Kidney (tissue), 14 donors: ENCODE data around the gene CCDC85B. TPM values are rescaled to one million over a fixed set of nuclear protein-coding genes. Genes with fewer than 3 reads are reported as not detected.
A peak's percentile ranks its signal among the peaks of the same experiment; 100 is the strongest.
"Not testable (repeated sequence)": the region's sequence is repeated elsewhere in the genome, so short reads cannot be mapped to it uniquely, and the experiment has no call there.

ENCODE experiments used
- DNase-seq, 5 donors: peaks; one replicate each; pipeline ENCODE4 v3.0.0-alpha.2; 2013 to 2020
- FAIRE-seq: peaks from 2 replicates; lab custom pipeline; 2012; peaks lifted over from hg19 to GRCh38; lab: Jason Lieb, UNC
- H3K27ac ChIP-seq, 2 donors: one replicate each; pipeline ENCODE4 v1.7.0; 2013; ENCODE audit warnings: low read depth in 2 of 2, low read length in 2 of 2, inconsistent platforms in 1 of 2
- H3K27me3 ChIP-seq: one replicate; pipeline ENCODE4 v1.7.1; 2013; ENCODE audit warnings: low read length, inconsistent platforms; ENCODE audit not compliant: control insufficient read depth, insufficient read depth
- H3K36me3 ChIP-seq, 3 donors: one replicate each; pipeline versions ENCODE4 v1.7.0 to v1.7.1; 2013; ENCODE audit warnings: low read length in 3 of 3, control low read depth in 1 of 3, inconsistent platforms in 1 of 3; ENCODE audit not compliant: insufficient read depth in 3 of 3, control insufficient read depth in 2 of 3
- H3K4me1 ChIP-seq, 3 donors: one replicate each; pipeline versions ENCODE4 v1.7.0 to v1.7.1; 2013; ENCODE audit warnings: low read length in 3 of 3, inconsistent platforms in 1 of 3, low read depth in 1 of 3; ENCODE audit not compliant: control insufficient read depth in 2 of 3, insufficient read depth in 2 of 3
- H3K4me3 ChIP-seq, 3 donors: one replicate each; pipeline versions ENCODE4 v1.7.0 to v1.8.1; 2013; ENCODE audit warnings: low read length in 3 of 3, control low read depth in 1 of 3, inconsistent platforms in 1 of 3
- H3K9ac ChIP-seq, 3 donors: one replicate each; pipeline versions ENCODE4 v1.7.0 to v1.7.1; 2013; ENCODE audit warnings: low read length in 3 of 3, control low read depth in 1 of 3, inconsistent platforms in 1 of 3
- H3K9me3 ChIP-seq, 3 donors: one replicate each; pipeline versions ENCODE4 v1.7.0 to v1.7.1; 2013; ENCODE audit warnings: low read length in 3 of 3, control low read depth in 1 of 3, inconsistent platforms in 1 of 3; ENCODE audit not compliant: control insufficient read depth in 2 of 3, insufficient read depth in 1 of 3
- CTCF ChIP-seq: IDR thresholded peaks from 3 replicates; pipeline ENCODE4 v1.5.1; 2012; ENCODE audit warnings: mild to moderate bottlenecking, moderate library complexity, borderline replicate concordance; ENCODE audit not compliant: insufficient read depth; ENCODE audit errors: extremely low read depth
- intact Hi-C: fragments of 100-400 bp; cut with DNase I; formaldehyde crosslinking; loops from one replicate; pipeline ENCODE4 v1.11.1; 2022
- polyA plus RNA-seq: library from polyadenylated mRNA; stranded (reverse); fragments of 350-450 nt; fragmentation: Illumina TruSeq; extraction: RNeasy Lipid Tissue Mini Kit (QIAGEN cat#74804); gene quantifications from one replicate; pipeline ENCODE4 v1.2.3, GENCODE V29; 2014; ENCODE audit warnings: low read depth, low replicate concordance; ENCODE audit not compliant: insufficient read depth
- total RNA-seq: library from RNA; stranded (reverse); fragmentation: NEBNext Ultra II Directional; extraction: Animal tissue kit (Norgen Biotek cat#: 25700); gene quantifications from one replicate; pipeline ENCODE4 v1.2.1, GENCODE V29; 2021
- donor health status: control.
- donor health status: control.
- donor health status: control.
- donor health status: control.
- donor health status: control.
- donor health status: DM: yes; HTN: yes; CAD: no.
- donor health status: Normal renal cell carcinoma (clear cell type).

CCDC85B gene
- total and polyA plus RNA-seq, 2 donors from 2014 or later, result 26.1 to 31.8 TPM

- no peak for FAIRE-seq
- H3K9me3 ChIP-seq, result no peaks in the 10 kb centered on the region
- no peak overlapping the region for H3K27ac ChIP-seq
- H3K4me1 ChIP-seq, result no peaks in the 10 kb centered on the region
- DNase-seq, result no peak
- no peak overlapping the region for H3K4me3 ChIP-seq
- H3K9ac ChIP-seq, result no peak overlapping the region
- intact Hi-C loops, result no loop called here
- no peak for TF ChIP-seq CTCF
- H3K27me3 ChIP-seq, result no peaks in the 10 kb centered on the region
- no peaks in the 10 kb centered on the region for H3K36me3 ChIP-seq
These were observed 46.1 kb upstream of the CCDC85B start for GRCh38 chr11:65844231-65844872.

GRCh38 chr11:65847746-65848145 lies 42.7 kb upstream of the CCDC85B start:
- no peak for FAIRE-seq
- Histone ChIP-seq H3K27ac (no peak overlapping the region), H3K9me3 (peaks cover 0 to 6% (median 0%) of the 10 kb centered on the region in 3 donors), H3K27me3 (no peaks in the 10 kb centered on the region), H3K4me3 (no peak overlapping the region), H3K36me3 (peaks cover 0 to 5% (median 0%) of the 10 kb centered on the region in 3 donors), H3K9ac (no peak overlapping the region), H3K4me1 (no peaks in the 10 kb centered on the region)
- TF ChIP-seq CTCF, result no peak
- no peak for DNase-seq
- intact Hi-C loops, result no loop called here

GRCh38 chr11:65848693-65849092 lies 41.8 kb upstream of the CCDC85B start:
- H3K27me3 ChIP-seq, DNase-seq, H3K9me3 ChIP-seq, FAIRE-seq, H3K27ac ChIP-seq, intact Hi-C loops, H3K9ac ChIP-seq, H3K4me1 ChIP-seq, H3K4me3 ChIP-seq: not testable (repeated sequence)
- H3K36me3 ChIP-seq, result peaks cover 0 to 10% (median under 1%) of the 10 kb centered on the region in 3 donors

GRCh38 chr11:65849366-65849765 lies 41.1 kb upstream of the CCDC85B start:
- Histone ChIP-seq H3K9me3 (peaks cover 0 to 6% (median 0%) of the 10 kb centered on the region in 3 donors), H3K4me1 (peaks cover 0 to 2% (median 0%) of the 10 kb centered on the region in 3 donors), H3K4me3 (no peak overlapping the region), H3K9ac (no peak overlapping the region), H3K27me3 (no peaks in the 10 kb centered on the region), H3K36me3 (peaks cover 2 to 16% (median 8%) of the 10 kb centered on the region in 3 donors), H3K27ac (no peak overlapping the region)
- FAIRE-seq (no peak), DNase-seq (peak in 1 of 5 donors; percentile 7)
- TF ChIP-seq CTCF, result no peak
- intact Hi-C loops, result no loop called here
